B cell (primary cell): ENCODE results near the gene CHST11.

Experiments used
- EZH2 ChIP-seq: IDR thresholded peaks from 2 replicates; pipeline ENCODE4 v1.6.1; 2012; ENCODE audit warnings: borderline replicate concordance, low read depth, mild to moderate bottlenecking, moderate library complexity, low read length; ENCODE audit not compliant: insufficient read depth, poor library complexity, severe bottlenecking
- TF ChIP-seq, protein P1 (sequence below): fragments of 200-600 bp; IDR thresholded peaks from one replicate; pipeline ENCODE4 v1.8.0; 2022; ENCODE audit warnings: antibody characterized with exemption, mild to moderate bottlenecking

DNA sequence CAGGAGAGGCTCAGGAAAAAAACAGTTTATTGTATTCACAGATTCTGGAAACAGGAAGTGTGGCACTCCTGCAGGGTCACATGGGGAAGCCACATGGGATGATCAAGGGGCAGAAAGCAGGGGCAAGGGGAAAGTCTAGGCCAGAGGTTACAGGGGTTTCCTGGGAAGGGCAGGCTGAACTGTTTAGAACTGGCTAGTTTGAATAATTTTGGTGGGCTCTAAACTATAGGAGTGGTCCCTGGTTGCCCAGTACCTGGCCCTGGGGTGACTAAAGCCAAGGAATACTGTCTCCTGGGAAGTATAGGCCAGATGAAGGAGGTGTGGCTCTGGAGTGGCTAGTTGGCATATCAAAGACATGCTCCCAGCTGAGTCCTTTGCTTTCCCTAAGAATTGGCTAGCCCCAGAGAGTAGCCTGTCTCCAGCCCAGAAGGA is 332.1 kb downstream of the CHST11 start:
- TF ChIP-seq EZH2, result no peak
- TF ChIP-seq, protein P1, sequence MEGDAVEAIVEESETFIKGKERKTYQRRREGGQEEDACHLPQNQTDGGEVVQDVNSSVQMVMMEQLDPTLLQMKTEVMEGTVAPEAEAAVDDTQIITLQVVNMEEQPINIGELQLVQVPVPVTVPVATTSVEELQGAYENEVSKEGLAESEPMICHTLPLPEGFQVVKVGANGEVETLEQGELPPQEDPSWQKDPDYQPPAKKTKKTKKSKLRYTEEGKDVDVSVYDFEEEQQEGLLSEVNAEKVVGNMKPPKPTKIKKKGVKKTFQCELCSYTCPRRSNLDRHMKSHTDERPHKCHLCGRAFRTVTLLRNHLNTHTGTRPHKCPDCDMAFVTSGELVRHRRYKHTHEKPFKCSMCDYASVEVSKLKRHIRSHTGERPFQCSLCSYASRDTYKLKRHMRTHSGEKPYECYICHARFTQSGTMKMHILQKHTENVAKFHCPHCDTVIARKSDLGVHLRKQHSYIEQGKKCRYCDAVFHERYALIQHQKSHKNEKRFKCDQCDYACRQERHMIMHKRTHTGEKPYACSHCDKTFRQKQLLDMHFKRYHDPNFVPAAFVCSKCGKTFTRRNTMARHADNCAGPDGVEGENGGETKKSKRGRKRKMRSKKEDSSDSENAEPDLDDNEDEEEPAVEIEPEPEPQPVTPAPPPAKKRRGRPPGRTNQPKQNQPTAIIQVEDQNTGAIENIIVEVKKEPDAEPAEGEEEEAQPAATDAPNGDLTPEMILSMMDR, result no peak
